T-helper 2 cell treated with Interferon-gamma antibody and Interleukin-4, amounts not matched to agents 5 μg/mL and 100 μg/mL, for 36 hours (primary cell): ENCODE results near the gene HIVEP1.
"Not testable (repeated sequence)": the region's sequence is repeated elsewhere in the genome, so short reads cannot be mapped to it uniquely, and the experiment has no call there.

Experiments
- DNase-seq: peaks from one replicate; pipeline ENCODE4 v3.0.0; 2021; ENCODE audit warnings: low spot score
- H3K27ac Mint-ChIP-seq: one replicate; pipeline ENCODE4 v1.8.0; 2021; ENCODE audit warnings: mild to moderate bottlenecking, mixed read lengths
- H3K27me3 Mint-ChIP-seq: one replicate; pipeline ENCODE4 v1.8.0; 2021; ENCODE audit warnings: low read depth, mixed read lengths
- H3K36me3 Mint-ChIP-seq: one replicate; pipeline ENCODE4 v1.8.0; 2021; ENCODE audit warnings: low read depth, mixed read lengths
- H3K4me1 Mint-ChIP-seq: one replicate; pipeline ENCODE4 v1.8.0; 2021; ENCODE audit warnings: low read depth, mixed read lengths
- H3K4me3 Mint-ChIP-seq: one replicate; pipeline ENCODE4 v1.8.0; 2022; ENCODE audit warnings: mild to moderate bottlenecking, moderate library complexity, mixed read lengths
- H3K9me3 Mint-ChIP-seq: one replicate; pipeline ENCODE4 v1.8.0; 2021; ENCODE audit warnings: mixed read lengths

The HIVEP1 gene

DNA sequence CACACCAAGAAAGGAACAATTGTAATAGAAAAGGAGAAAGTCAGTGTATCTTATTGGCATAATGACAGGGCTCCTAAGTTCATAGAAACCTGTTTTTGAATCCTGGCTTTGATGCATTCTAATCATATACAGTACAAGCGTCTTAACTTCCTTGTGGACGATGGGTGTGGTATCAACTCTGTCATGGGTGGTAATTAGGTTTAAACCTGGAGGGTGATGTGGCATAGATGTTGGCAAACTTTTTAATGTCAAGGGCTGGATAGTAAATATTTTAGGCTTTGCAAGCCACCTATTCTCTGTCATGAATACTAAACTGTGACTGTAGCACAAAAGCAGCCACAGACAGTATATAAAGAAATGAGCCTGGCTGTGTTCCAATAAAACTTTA lies 139.3 kb downstream of the HIVEP1 start:
- H3K27ac Mint-ChIP-seq: no peak overlapping the region
- no peak overlapping the region for H3K4me3 Mint-ChIP-seq
- peaks cover 2% of the 10 kb centered on the region for H3K36me3 Mint-ChIP-seq
- H3K4me1 Mint-ChIP-seq: peaks cover 24% of the 10 kb centered on the region
- H3K27me3 Mint-ChIP-seq: no peaks in the 10 kb centered on the region
- no peak for DNase-seq
- H3K9me3 Mint-ChIP-seq: no peaks in the 10 kb centered on the region

DNA sequence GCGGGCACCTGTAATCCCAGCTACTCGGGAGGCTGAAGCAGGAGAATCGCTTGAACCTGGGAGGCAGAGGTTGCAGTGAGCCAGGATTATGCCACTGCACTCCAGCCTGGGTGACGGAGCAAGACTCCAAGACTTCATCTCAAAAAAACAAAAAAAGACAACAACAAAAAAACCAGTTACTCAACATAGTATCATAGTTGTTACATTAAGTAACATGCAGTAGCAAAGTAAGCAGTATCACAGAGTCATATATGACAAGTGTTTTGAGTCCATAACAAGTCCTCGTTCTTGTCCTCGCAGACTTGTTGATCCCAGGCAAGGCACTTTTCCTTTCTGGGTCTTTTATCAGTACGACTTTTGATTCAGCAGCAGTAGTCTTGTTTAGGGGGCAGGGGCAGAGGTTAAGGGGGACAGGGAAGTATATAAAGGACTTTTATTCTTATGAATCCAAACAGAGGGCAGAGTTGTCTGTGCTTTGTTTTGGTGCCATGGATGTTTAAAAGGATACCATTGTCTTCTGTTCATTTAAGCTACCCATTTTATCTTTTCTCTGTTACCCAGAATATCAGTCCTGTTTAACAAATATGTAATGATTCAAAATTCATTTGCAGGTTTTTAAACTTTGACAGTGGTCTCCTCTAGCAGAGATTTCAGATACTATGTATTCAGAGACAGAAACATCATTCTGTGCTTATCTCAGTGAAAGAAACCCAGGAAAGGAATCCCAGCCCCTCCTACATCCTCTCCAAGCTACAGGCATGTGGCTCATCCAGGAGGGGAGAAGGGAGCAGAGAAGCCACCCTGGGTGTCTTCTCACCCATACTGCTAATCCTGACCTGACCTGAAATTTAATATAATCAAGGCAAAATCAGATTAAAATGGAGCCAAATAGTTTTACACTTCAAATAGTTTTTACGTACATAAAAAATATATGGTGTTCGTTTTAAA lies 140.2 kb downstream of the HIVEP1 start:
- no peak for DNase-seq
- Mint-ChIP-seq H3K36me3 (peaks cover 9% of the 10 kb centered on the region), H3K4me1 (peaks cover 33% of the 10 kb centered on the region), H3K4me3 (no peak overlapping the region), H3K9me3 (no peaks in the 10 kb centered on the region), H3K27ac (no peak overlapping the region), H3K27me3 (no peaks in the 10 kb centered on the region)

DNA sequence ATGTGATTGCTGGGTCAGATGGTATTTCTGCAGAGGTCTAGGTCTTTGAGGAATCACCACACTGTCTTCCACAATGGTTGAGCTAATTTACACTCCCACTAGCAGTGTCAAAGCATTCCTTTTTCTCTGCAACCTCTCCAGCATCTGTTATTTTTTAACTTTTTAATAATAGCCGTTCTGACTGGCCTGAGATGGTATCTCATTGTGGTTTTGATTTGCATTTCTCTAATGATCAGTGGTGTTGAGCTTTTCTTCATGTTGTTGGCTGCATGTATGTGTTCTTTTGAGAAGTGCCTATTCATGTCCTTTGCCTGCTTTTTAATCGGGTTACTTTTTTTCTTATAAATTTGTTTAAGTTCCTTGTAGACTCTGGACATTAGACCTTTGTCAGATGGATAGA lies 143.7 kb downstream of the HIVEP1 start:
- Mint-ChIP-seq H3K36me3 (peaks cover 12% of the 10 kb centered on the region), H3K4me1 (peaks cover 27% of the 10 kb centered on the region)
- H3K9me3 Mint-ChIP-seq, H3K27me3 Mint-ChIP-seq, H3K27ac Mint-ChIP-seq, H3K4me3 Mint-ChIP-seq, DNase-seq: not testable (repeated sequence)

DNA sequence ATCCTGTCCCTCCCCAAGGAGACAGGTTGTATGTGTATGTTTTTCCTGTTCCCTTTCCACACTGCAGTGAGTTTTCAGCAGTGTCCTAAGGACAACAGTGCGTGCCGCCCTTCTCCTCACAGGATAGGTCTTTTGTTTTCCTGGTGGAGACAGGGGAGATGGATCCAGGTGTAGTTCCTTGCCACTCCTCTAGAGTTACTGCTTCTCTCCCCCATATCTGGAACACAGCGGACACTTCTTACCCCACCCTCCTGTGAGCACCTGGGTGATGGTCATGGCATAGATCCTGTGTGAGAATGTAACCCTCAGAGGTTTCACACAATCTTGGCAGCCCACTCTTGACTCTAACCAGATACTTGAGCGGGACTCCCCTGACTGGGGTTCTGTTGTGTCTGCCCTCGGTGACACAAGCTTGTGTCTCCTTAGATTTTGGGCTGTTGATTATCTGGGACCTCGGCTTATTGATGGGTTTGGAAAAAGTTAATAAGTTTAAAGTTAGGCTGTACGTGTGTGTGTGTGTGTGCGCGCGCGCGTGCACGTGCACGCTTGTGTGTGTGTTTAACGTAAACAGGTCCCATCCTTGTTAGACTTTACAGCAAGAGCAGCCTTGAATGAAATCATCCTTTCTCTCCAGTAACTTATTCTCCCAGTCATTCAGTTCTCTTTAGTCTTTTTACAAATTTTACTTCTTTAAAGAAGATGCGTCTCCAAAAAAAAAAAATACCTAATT lies 146.7 kb downstream of the HIVEP1 start:
- H3K4me3 Mint-ChIP-seq: no peak overlapping the region
- H3K9me3 Mint-ChIP-seq: no peaks in the 10 kb centered on the region
- H3K36me3 Mint-ChIP-seq: peaks cover 35% of the 10 kb centered on the region
- peaks cover 36% of the 10 kb centered on the region for H3K4me1 Mint-ChIP-seq
- no peaks in the 10 kb centered on the region for H3K27me3 Mint-ChIP-seq
- no peak overlapping the region for H3K27ac Mint-ChIP-seq
- DNase-seq: no peak

DNA sequence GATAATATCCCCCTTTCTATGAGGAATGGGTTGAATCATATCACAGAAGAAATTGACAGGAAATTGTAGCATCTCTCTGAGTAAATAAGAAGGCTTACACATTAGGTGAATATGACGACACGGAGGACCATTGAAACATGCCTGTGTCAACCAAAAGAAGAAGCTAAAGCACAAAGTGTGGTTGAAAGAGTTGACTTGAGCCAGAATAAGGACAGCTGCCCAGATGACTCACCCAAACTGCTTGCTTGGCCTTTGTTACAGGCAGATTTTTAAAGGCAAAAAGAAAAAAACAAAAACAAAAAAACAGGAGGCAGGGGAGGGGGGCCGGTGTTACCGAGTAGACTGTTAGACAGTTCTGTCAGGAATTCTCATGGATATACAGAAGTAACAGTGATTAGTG lies 148.2 kb downstream of the HIVEP1 start:
- Mint-ChIP-seq H3K27me3 (no peaks in the 10 kb centered on the region), H3K4me3 (no peak overlapping the region), H3K27ac (peak overlapping the region; percentile 55), H3K4me1 (peaks cover 39% of the 10 kb centered on the region), H3K36me3 (peaks cover 38% of the 10 kb centered on the region), H3K9me3 (no peaks in the 10 kb centered on the region)
- no peak for DNase-seq

DNA sequence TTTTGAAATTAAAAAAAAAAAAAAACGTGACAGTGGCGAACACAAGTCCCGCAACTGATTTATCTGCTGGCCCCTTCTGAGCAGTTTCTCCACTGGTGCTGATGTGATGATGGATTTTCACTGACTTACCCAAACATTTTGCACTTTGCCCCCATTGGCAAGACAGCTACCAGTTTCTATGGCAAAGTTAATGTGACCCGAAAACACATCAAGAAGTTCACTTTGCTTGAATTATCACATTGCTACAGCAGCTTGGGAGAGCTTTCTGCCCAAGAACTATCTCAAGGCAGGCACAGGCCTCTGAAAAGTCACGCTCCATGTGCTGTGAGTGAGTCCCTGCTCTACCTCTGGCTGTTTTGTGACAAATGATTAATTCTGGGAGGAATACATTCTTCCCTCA lies 150.1 kb downstream of the HIVEP1 start:
- H3K9me3 Mint-ChIP-seq: no peaks in the 10 kb centered on the region
- H3K27ac Mint-ChIP-seq: no peak overlapping the region
- peaks cover 29% of the 10 kb centered on the region for H3K36me3 Mint-ChIP-seq
- H3K27me3 Mint-ChIP-seq: no peaks in the 10 kb centered on the region
- H3K4me3 Mint-ChIP-seq: no peak overlapping the region
- no peak for DNase-seq
- peaks cover 31% of the 10 kb centered on the region for H3K4me1 Mint-ChIP-seq

DNA sequence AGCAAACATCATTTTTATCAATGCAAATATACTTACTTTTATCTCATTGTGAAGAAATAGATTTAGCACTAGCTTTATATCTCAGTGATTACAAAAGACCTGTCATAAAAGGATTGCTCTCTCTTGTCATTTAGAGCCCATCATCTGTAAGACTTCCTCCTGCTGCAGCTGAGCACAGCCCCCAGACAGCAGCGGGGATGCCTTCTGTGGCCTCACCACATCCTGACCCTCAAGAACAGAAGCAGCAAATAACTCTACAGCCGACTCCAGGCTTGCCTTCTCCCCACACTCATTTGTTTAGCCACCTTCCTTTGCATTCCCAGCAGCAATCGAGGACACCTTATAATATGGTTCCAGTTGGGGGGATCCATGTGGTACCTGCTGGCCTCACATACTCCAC lies 151.0 kb downstream of the HIVEP1 start:
- Mint-ChIP-seq H3K4me1 (peaks cover 22% of the 10 kb centered on the region), H3K4me3 (peak overlapping the region; percentile 67), H3K27ac (peak overlapping the region; percentile 56), H3K27me3 (no peaks in the 10 kb centered on the region), H3K36me3 (peaks cover 28% of the 10 kb centered on the region), H3K9me3 (no peaks in the 10 kb centered on the region)
- peak; percentile 22 for DNase-seq

DNA sequence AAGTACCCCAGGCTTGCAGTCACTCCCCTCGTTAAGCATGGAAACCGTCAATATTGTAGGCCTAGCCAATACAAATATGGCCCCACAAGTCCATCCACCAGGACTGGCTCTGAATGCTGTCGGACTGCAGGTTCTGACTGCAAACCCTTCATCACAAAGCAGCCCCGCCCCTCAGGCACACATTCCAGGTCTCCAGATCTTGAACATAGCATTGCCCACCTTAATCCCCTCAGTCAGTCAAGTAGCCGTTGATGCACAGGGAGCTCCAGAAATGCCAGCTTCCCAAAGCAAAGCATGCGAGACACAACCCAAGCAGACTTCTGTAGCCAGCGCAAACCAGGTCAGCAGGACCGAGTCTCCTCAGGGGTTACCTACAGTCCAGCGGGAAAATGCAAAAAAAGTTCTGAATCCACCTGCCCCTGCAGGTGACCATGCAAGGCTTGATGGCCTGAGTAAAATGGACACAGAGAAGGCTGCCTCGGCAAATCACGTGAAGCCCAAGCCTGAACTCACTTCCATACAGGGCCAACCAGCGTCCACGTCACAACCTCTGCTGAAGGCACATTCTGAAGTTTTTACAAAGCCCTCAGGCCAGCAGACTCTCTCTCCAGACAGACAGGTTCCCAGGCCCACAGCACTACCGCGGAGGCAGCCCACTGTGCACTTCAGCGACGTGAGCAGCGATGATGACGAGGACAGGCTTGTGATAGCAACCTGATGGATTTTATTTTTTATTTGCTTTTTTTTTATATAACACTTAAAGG lies 151.8 kb downstream of the HIVEP1 start:
- no peak overlapping the region for H3K27ac Mint-ChIP-seq
- no peaks in the 10 kb centered on the region for H3K27me3 Mint-ChIP-seq
- peaks cover 22% of the 10 kb centered on the region for H3K4me1 Mint-ChIP-seq
- peak overlapping the region; percentile 67 for H3K4me3 Mint-ChIP-seq
- DNase-seq: no peak
- peaks cover 28% of the 10 kb centered on the region for H3K36me3 Mint-ChIP-seq
- H3K9me3 Mint-ChIP-seq: no peaks in the 10 kb centered on the region

DNA sequence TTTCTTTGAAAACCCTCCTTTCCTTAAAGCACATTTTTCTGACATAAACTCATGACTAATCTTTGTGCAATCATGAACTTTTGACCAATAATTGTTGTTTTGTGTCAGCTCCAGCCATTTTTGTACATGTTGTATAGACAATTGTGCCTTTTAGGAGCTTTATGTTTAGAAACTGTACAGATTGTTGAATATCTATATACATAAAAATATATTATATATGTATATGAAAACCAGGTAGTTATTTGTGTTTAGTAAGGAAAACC lies 152.3 kb downstream of the HIVEP1 start:
- Mint-ChIP-seq H3K9me3 (no peaks in the 10 kb centered on the region), H3K4me3 (no peak overlapping the region), H3K27ac (no peak overlapping the region), H3K36me3 (peaks cover 28% of the 10 kb centered on the region), H3K4me1 (peaks cover 22% of the 10 kb centered on the region), H3K27me3 (no peaks in the 10 kb centered on the region)
- DNase-seq: no peak

DNA sequence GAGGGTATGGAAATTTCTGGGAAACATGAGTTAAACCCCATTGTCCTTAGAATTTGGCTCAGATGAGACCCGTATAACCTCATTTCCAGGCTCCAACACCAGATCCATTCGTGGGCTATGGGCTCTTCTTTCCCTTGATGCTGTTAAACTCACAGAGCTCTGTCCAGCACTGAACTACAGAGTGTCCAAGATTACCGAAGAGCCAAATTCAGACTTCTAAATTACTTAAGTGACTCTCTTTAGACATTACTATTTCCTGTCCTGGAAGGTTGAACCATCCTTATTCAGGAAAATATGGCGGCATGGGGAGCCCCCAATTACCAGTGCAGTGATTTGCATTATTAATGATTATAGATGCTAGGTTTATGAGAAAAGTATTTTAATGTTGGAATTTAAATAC lies 153.2 kb downstream of the HIVEP1 start:
- peaks cover 27% of the 10 kb centered on the region for H3K36me3 Mint-ChIP-seq
- H3K27me3 Mint-ChIP-seq: no peaks in the 10 kb centered on the region
- H3K4me1 Mint-ChIP-seq: peaks cover 21% of the 10 kb centered on the region
- no peak for DNase-seq
- H3K4me3 Mint-ChIP-seq: no peak overlapping the region
- H3K27ac Mint-ChIP-seq: no peak overlapping the region
- no peaks in the 10 kb centered on the region for H3K9me3 Mint-ChIP-seq

DNA sequence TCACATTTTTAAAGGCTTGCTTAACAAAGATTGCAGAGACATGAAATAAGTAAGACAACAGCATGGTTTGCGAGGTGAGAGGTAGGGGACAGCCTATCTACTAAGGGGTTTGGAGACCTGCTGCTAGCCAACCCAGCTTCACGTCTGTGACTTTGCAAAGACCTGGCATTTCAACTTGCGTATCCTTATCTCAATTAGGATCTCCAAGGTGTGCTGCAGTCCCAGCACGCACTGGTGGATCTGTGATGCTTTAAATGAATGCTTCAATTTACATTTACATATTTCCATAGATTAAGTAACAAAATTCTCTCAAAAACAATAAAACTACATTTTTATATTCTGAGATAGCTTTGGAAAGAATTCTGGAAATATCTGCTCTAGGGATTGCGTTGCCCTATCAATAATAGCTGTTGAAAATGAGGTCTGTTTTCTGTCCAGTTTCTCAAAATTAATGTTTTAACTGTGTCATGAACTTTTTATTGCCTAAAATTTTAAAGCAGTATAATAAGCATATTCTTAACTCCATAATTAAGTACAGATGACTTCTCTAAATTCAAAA lies 153.7 kb downstream of the HIVEP1 start:
- no peak overlapping the region for H3K4me3 Mint-ChIP-seq
- H3K27me3 Mint-ChIP-seq: no peaks in the 10 kb centered on the region
- peaks cover 19% of the 10 kb centered on the region for H3K4me1 Mint-ChIP-seq
- H3K9me3 Mint-ChIP-seq: no peaks in the 10 kb centered on the region
- peaks cover 26% of the 10 kb centered on the region for H3K36me3 Mint-ChIP-seq
- no peak for DNase-seq
- no peak overlapping the region for H3K27ac Mint-ChIP-seq

DNA sequence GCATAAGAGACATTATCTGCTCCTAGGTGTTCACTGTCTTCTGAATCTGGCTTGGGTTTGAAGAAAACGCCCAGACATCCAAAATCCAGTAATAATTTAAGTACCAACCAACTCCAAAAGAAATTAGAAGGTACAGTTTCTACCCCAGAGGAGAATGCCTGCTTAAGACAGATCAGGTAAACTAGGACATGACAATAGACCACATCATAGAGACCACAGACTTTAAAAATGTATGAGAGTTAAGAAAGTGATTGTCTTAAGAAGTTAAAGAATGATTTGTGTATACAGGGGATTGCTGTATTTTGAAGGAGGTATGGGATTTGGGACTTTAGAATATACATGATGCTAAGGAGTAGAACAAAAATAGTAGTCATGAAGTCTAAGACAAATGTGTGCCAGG lies 157.3 kb downstream of the HIVEP1 start:
- Mint-ChIP-seq H3K27me3 (peaks cover 12% of the 10 kb centered on the region), H3K9me3 (no peaks in the 10 kb centered on the region), H3K4me3 (no peak overlapping the region), H3K36me3 (peaks cover 2% of the 10 kb centered on the region), H3K4me1 (peaks cover 2% of the 10 kb centered on the region), H3K27ac (no peak overlapping the region)
- no peak for DNase-seq

DNA sequence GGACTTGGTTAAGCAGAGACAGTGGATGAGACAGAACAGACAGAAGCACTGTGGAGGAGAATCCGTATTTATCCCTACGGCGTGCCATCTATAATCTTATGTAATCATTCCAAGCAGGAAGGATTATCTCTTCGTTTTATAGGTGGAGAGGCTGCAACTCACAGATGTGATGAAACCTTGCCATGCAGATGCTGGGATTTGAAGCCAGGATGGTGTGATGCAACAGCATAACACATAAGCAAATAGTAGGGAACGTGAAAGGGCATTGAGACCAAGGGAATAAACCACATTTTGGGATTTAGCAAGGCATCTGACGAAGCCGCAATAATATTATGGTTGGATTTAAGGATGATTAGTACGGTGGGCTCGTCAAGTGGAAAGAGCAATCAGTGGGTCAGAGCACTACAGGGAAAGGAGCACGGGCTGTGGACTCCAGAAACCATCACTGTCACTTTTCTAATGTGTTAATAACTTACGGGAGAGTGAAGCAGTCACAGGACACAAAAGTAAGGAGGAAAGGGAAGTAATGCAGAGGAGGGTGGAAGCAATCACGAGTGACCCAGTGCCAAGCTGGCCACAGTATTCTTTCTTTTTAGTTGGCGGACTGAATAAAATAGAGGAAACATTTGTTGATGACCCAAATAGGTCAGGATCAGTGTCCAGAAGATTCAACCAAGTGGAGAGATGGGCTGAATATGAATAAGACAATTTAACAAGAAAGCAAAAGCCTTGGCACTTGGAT lies 158.4 kb downstream of the HIVEP1 start:
- Mint-ChIP-seq H3K36me3 (no peaks in the 10 kb centered on the region), H3K9me3 (no peaks in the 10 kb centered on the region), H3K27me3 (peaks cover 15% of the 10 kb centered on the region), H3K4me1 (no peaks in the 10 kb centered on the region), H3K27ac (no peak overlapping the region), H3K4me3 (no peak overlapping the region)
- DNase-seq: no peak
